K562 (cell line): ENCODE data around the gene MC3R.

Experiments used
- BDP1 ChIP-seq: IDR thresholded peaks from 3 replicates; pipeline ENCODE4 v1.6.1; 2011; ENCODE audit not compliant: insufficient read length, insufficient read depth
- ZNF764 ChIP-seq: fragments of 250-450 bp; sonication (Bioruptor Pico); IDR thresholded peaks from 2 replicates; pipeline ENCODE4 v1.4.0; 2020; ENCODE audit warnings: low read depth, mild to moderate bottlenecking, moderate library complexity

GRCh38 chr20:56249244-56249955, 868 bp downstream of the MC3R start:
- TF ChIP-seq ZNF764 (CRISPR knock-in tag), result no peak
- TF ChIP-seq BDP1, result no peak
